SK-N-SH (cell line): ENCODE measurements around the gene CCT2. TPM values are rescaled to one million over a fixed set of nuclear protein-coding genes. Genes with fewer than 3 reads are reported as not detected.

Experiments used
- CTCF ChIA-PET: fragments of 300-600, 350-600 bp; formaldehyde crosslinking; extraction: SDS; loops from one replicate; lab custom pipeline; 2021; lab: Yijun Ruan, JAX
- POLR2A ChIA-PET: fragments of 350-600 bp; sonication (Branson Sonifier 250); formaldehyde crosslinking; extraction: SDS; loops from one replicate; lab custom pipeline; 2020; ENCODE audit warnings: antibody characterized with exemption, inconsistent platforms; lab: Yijun Ruan, JAX
- DNase-seq: peaks from one replicate; pipeline ENCODE4 v3.0.0; 2012
- H2AFZ ChIP-seq: fragments of 200-600 bp; sonication (generic); 2 replicates; pipeline ENCODE4 v1.8.1; 2016; ENCODE audit warnings: antibody characterized with exemption, mild to moderate bottlenecking, low read depth
- H3F3A ChIP-seq: fragments of 200-600 bp; sonication (generic); replicated peaks from 2 replicates; pipeline ENCODE3; 2016; ENCODE audit warnings: antibody characterized with exemption, mild to moderate bottlenecking; ENCODE audit not compliant: insufficient read depth
- H3K27ac ChIP-seq, 2 experiments: fragments of 200-500 bp in 1 of 2; fragments of 200-600 bp in 1 of 2; sonication (Bioruptor generic) in 1 of 2; sonication (generic), shearing (Covaris generic) in 1 of 2; 2 replicates each; pipeline versions ENCODE4 v1.5.1 to v1.6.1; 2014 to 2016; ENCODE audit warnings: low read depth in 2 of 2, inconsistent platforms in 1 of 2, low read length in 1 of 2, mild to moderate bottlenecking in 1 of 2, mixed read lengths in 1 of 2
- H3K27me3 ChIP-seq: fragments of 200-600 bp; sonication (generic), shearing (Covaris generic); 2 replicates; pipeline ENCODE4 v1.6.1; 2016; ENCODE audit warnings: mixed run types; ENCODE audit not compliant: insufficient read depth
- H3K36me3 ChIP-seq, 2 experiments: fragments of 200-500 bp in 1 of 2; fragments of 200-600 bp in 1 of 2; sonication (Bioruptor generic) in 1 of 2; sonication (generic) in 1 of 2; replicated peaks in 1 of 2; 2 replicates each; pipeline versions ENCODE3 to v1.5.1; 2014 to 2016; ENCODE audit warnings: low read length in 1 of 2, mild to moderate bottlenecking in 1 of 2; ENCODE audit not compliant: insufficient read depth in 2 of 2, control insufficient read depth in 1 of 2
- H3K4me1 ChIP-seq, 2 experiments: fragments of 200-500 bp in 1 of 2; fragments of 200-600 bp in 1 of 2; sonication (Bioruptor generic) in 1 of 2; sonication (generic), shearing (Covaris generic) in 1 of 2; 2 replicates each; pipeline versions ENCODE4 v1.5.1 to v1.6.1; 2014 to 2016; ENCODE audit warnings: low read depth in 1 of 2, low read length in 1 of 2, mixed run types in 1 of 2; ENCODE audit not compliant: insufficient read depth in 2 of 2, control insufficient read depth in 1 of 2
- H3K4me2 ChIP-seq: fragments of 200-600 bp; sonication (generic), shearing (Covaris generic); 2 replicates; pipeline ENCODE4 v1.6.1; 2017; ENCODE audit warnings: mixed run types
- H3K4me3 ChIP-seq, 2 experiments: fragments of 200-500 bp in 1 of 2; fragments of 200-600 bp in 1 of 2; sonication (Bioruptor generic) in 1 of 2; sonication (generic), shearing (Covaris generic) in 1 of 2; 2 replicates each; pipeline versions ENCODE4 v1.5.1 to v1.8.1; 2014 to 2016; ENCODE audit warnings: low read depth in 2 of 2, inconsistent platforms in 1 of 2, low read length in 1 of 2, mild to moderate bottlenecking in 1 of 2, mixed read lengths in 1 of 2, moderate library complexity in 1 of 2
- H3K79me2 ChIP-seq: fragments of 200-600 bp; sonication (generic); 2 replicates; pipeline ENCODE4 v1.8.1; 2017; ENCODE audit warnings: mild to moderate bottlenecking; ENCODE audit not compliant: insufficient read depth
- H3K9ac ChIP-seq: fragments of 200-600 bp; sonication (generic); 2 replicates; pipeline ENCODE4 v1.6.1; 2017; ENCODE audit warnings: mixed run types
- H3K9me2 ChIP-seq: fragments of 200-600 bp; sonication (generic); 2 replicates; pipeline ENCODE4 v1.6.1; 2017; ENCODE audit warnings: mixed run types
- H3K9me3 ChIP-seq: fragments of 200-600 bp; sonication (generic); 2 replicates; pipeline ENCODE4 v1.6.1; 2017; ENCODE audit warnings: mixed run types, mild to moderate bottlenecking, moderate library complexity
- H4K20me1 ChIP-seq: fragments of 200-600 bp; sonication (generic); 2 replicates; pipeline ENCODE4 v1.6.1; 2017; ENCODE audit warnings: mild to moderate bottlenecking, mixed run types; ENCODE audit not compliant: insufficient read depth
- CHD2 ChIP-seq: fragments of 150-350 bp; IDR thresholded peaks from 2 replicates; pipeline ENCODE4 v1.6.1; 2018; ENCODE audit warnings: low read length; ENCODE audit not compliant: partially characterized antibody
- CTCF ChIP-seq: fragments of 200-600 bp; sonication (generic); IDR thresholded peaks from 2 replicates; pipeline ENCODE4 v1.6.1; 2017; ENCODE audit warnings: antibody characterized with exemption, mild to moderate bottlenecking, moderate library complexity
- ELF1 ChIP-seq: IDR thresholded peaks from 2 replicates; pipeline ENCODE4 v1.4.0; 2012
- EZH2phosphoT487 ChIP-seq: fragments of 200-600 bp; sonication (generic); IDR thresholded peaks from 2 replicates; pipeline ENCODE4 v1.6.1; 2017; ENCODE audit warnings: low read depth, mixed run types, mild to moderate bottlenecking, antibody characterized with exemption, moderate library complexity, borderline replicate concordance
- FOSL2 ChIP-seq: IDR thresholded peaks from 2 replicates; pipeline ENCODE4 v1.4.0; 2012; ENCODE audit warnings: low read depth, mild to moderate bottlenecking, moderate library complexity, borderline replicate concordance
- FOXM1 ChIP-seq: IDR thresholded peaks from 2 replicates; pipeline ENCODE4 v1.4.0; 2012; ENCODE audit warnings: low read depth, mild to moderate bottlenecking
- IRF3 ChIP-seq: fragments of 150-350 bp; IDR thresholded peaks from 2 replicates; pipeline ENCODE4 v1.6.1; 2016; ENCODE audit warnings: mild to moderate bottlenecking, low read depth, low read length
- JUND ChIP-seq: IDR thresholded peaks from 2 replicates; pipeline ENCODE4 v1.4.0; 2012
- NFIC ChIP-seq: IDR thresholded peaks from 2 replicates; pipeline ENCODE4 v1.4.0; 2012; ENCODE audit warnings: borderline replicate concordance
- PBX3 ChIP-seq: IDR thresholded peaks from 2 replicates; pipeline ENCODE4; 2012
- POLR2AphosphoS5 ChIP-seq: IDR thresholded peaks from 2 replicates; pipeline ENCODE4 v1.6.1; 2012; ENCODE audit warnings: low read depth, low read length
- RAD21 ChIP-seq: IDR thresholded peaks from 2 replicates; pipeline ENCODE4 v1.6.1; 2012; ENCODE audit warnings: mild to moderate bottlenecking, low read length
- RCOR1 ChIP-seq: fragments of 150-350 bp; IDR thresholded peaks from 2 replicates; pipeline ENCODE4 v1.6.1; 2017; ENCODE audit warnings: antibody characterized with exemption, low read length
- RXRA ChIP-seq: IDR thresholded peaks from 2 replicates; pipeline ENCODE4 v1.4.0; 2012; ENCODE audit warnings: low read depth, mild to moderate bottlenecking, borderline replicate concordance
- SMC3 ChIP-seq: IDR thresholded peaks from 2 replicates; pipeline ENCODE4 v1.6.1; 2012; ENCODE audit warnings: low read depth, low read length, improper control_type of control experiment
- YY1 ChIP-seq: IDR thresholded peaks from 2 replicates; pipeline ENCODE4 v1.4.0; 2012; ENCODE audit warnings: low read depth, mild to moderate bottlenecking
- ZBTB33 ChIP-seq: IDR thresholded peaks from 2 replicates; pipeline ENCODE4 v1.4.0; 2012; ENCODE audit warnings: low read depth, borderline replicate concordance
- WGBS: methylation state at CpG from one replicate; pipeline ENCODE4 v1.1.6; 2017; ENCODE audit warnings: low lambda C conversion rate; 5-methylcytosine and 5-hydroxymethylcytosine counted together
- polyA plus RNA-seq, 3 experiments: library from polyadenylated mRNA; depleted of rRNA; stranded (reverse); fragments of >200 nt; gene quantifications; 2 replicates each; pipeline ENCODE4 v1.2.3, GENCODE V29; 2012

CCT2 gene
- polyA plus RNA-seq, 1 of the 3 experiments (the other 2 are of a cell fraction): 181 TPM

- no peaks in the 10 kb centered on the region for H3K36me3 ChIP-seq
- 74% methylated on average over 3 of the region's 4 CpGs for WGBS
- peaks cover 8% of the 10 kb centered on the region; the same call in 1 of the 2 replicates for H3K27me3 ChIP-seq
- no peaks in the 10 kb centered on the region for H3K9me2 ChIP-seq
- no peak overlapping the region for H3K4me3 ChIP-seq
- H3F3A ChIP-seq: no peaks in the 10 kb centered on the region
- H4K20me1 ChIP-seq: no peaks in the 10 kb centered on the region
- H3K4me1 ChIP-seq: peaks cover 0 to 17% of the 10 kb centered on the region in 2 experiments; a peak in 1 of 4 replicates
- ChIA-PET CTCF (interaction anchor here (0.7 to 6.6 kb wide), 4 partner anchors 10 to 813 kb away, joined by 3 to 45 read pairs (median 5); partner anchors contain the start of gene LRRC10), POLR2A (no interaction called here)
- no peak for DNase-seq
- H3K27ac ChIP-seq: no peak overlapping the region
- H3K4me2 ChIP-seq: no peak overlapping the region
- no peak overlapping the region for H2AFZ ChIP-seq
- no peaks in the 10 kb centered on the region for H3K9me3 ChIP-seq
- H3K79me2 ChIP-seq: no peaks in the 10 kb centered on the region
- TF ChIP-seq POLR2AphosphoS5: no peak
- TF ChIP-seq YY1: no peak
- no peak for TF ChIP-seq EZH2phosphoT487
- TF ChIP-seq RXRA: no peak
- no peak for TF ChIP-seq CTCF
- TF ChIP-seq NFIC: no peak
- TF ChIP-seq SMC3: no peak
- TF ChIP-seq RAD21: no peak
- no peak overlapping the region for H3K9ac ChIP-seq
These were observed 34.8 kb downstream of the CCT2 start for GRCh38 chr12:69620077-69620476.

- no peak overlapping the region for H3K4me3 ChIP-seq
- TF ChIP-seq IRF3: no peak
- no peak for TF ChIP-seq PBX3
- no peak for TF ChIP-seq FOXM1
- TF ChIP-seq FOSL2: no peak
- no peak for TF ChIP-seq POLR2AphosphoS5
- TF ChIP-seq CTCF: no peak
- no peak for TF ChIP-seq ELF1
- no peak for TF ChIP-seq YY1
- TF ChIP-seq ZBTB33: no peak
- no peak for TF ChIP-seq CHD2
- TF ChIP-seq JUND: no peak
- no peak for TF ChIP-seq SMC3
- TF ChIP-seq RAD21: no peak
- TF ChIP-seq RCOR1: no peak
- H3K4me1 ChIP-seq: peaks cover 0 to 17% of the 10 kb centered on the region in 2 experiments; a peak in 1 of 4 replicates
- H3K9ac ChIP-seq: no peak overlapping the region
- H3K27me3 ChIP-seq: peaks cover 8% of the 10 kb centered on the region; the same call in 1 of the 2 replicates
- H3K4me2 ChIP-seq: no peak overlapping the region
- H3K9me3 ChIP-seq: no peaks in the 10 kb centered on the region
- no peaks in the 10 kb centered on the region for H4K20me1 ChIP-seq
- CTCF ChIA-PET: interaction anchor here (0.7 to 6.6 kb wide), 3 partner anchors 19 to 814 kb away, joined by 3 to 45 read pairs (median 4); no protein-coding TSS in a partner anchor
- H3K9me2 ChIP-seq: no peaks in the 10 kb centered on the region
- 73% methylated on average over 2 of the region's 2 CpGs for WGBS
- POLR2A ChIA-PET: no interaction called here
- no peak overlapping the region for H2AFZ ChIP-seq
- no peaks in the 10 kb centered on the region for H3K36me3 ChIP-seq
- no peak for DNase-seq
- H3K79me2 ChIP-seq: no peaks in the 10 kb centered on the region
- H3K27ac ChIP-seq: no peak overlapping the region
- H3F3A ChIP-seq: no peaks in the 10 kb centered on the region
These were observed 35.7 kb downstream of the CCT2 start for GRCh38 chr12:69620921-69621320.
